HepG2 (cell line): ENCODE results near the gene LDLRAD4. TPM values are rescaled to one million over a fixed set of nuclear protein-coding genes. Genes with fewer than 3 reads are reported as not detected.

Source experiments
- ATAC-seq: fragments of 200-7000 bp; cut with Tn5 transposase; 3 replicates; pipeline ENCODE4 v1.9.1; 2020; ENCODE audit warnings: mild to moderate bottlenecking, moderate library complexity
- BruUV-seq: library from RNA; stranded (reverse); fragments of 400-500 nt; replicated peaks from 2 replicates; lab custom pipeline; 2021; lab: Mats Ljungman, UMichigan
- CTCF ChIA-PET: fragments of 300-600 bp; formaldehyde crosslinking; extraction: SDS; loops from one replicate; lab custom pipeline; 2021; ENCODE audit warnings: low total read pairs, inconsistent platforms, low intra/inter-chr PET ratio; lab: Yijun Ruan, JAX
- POLR2A ChIA-PET: fragments of 350-600 bp; sonication (Branson Sonifier 250); formaldehyde crosslinking; loops from one replicate; lab custom pipeline; 2020; ENCODE audit warnings: antibody characterized with exemption, inconsistent platforms; lab: Yijun Ruan, JAX
- DNase-seq: peaks from one replicate; pipeline ENCODE4 v3.0.0-alpha.2; 2015; ENCODE audit warnings: low spot score
- FAIRE-seq: peaks from 3 replicates; lab custom pipeline; 2011; peaks lifted over from hg19 to GRCh38; lab: Jason Lieb, UNC
- H2AFZ ChIP-seq: one replicate; pipeline ENCODE4 v1.6.1; 2011; ENCODE audit warnings: low read length, inconsistent platforms
- H3K27ac ChIP-seq: fragments of 300-600 bp; 3 replicates; pipeline ENCODE4 v1.8.0; 2011; ENCODE audit warnings: mixed run types, mild to moderate bottlenecking, mixed read lengths, low read length, inconsistent platforms; ENCODE audit not compliant: insufficient read depth; ENCODE audit errors: extremely low read length
- H3K27me3 ChIP-seq, 2 experiments: fragments of 200-600 bp in 1 of 2; 2 replicates in 1 of 2; 3 replicates in 1 of 2; pipeline versions ENCODE4 v1.6.0 to v1.8.0; 2011; ENCODE audit warnings: low read length in 2 of 2, mild to moderate bottlenecking in 2 of 2, moderate library complexity in 2 of 2, inconsistent platforms in 1 of 2; ENCODE audit not compliant: insufficient read depth in 2 of 2, control insufficient read depth in 1 of 2
- H3K36me3 ChIP-seq, 2 experiments: fragments of 200-600 bp in 1 of 2; replicated peaks in 1 of 2; 2 replicates in 1 of 2; 3 replicates in 1 of 2; pipeline versions ENCODE4 v1.5.1 to v1.8.0; 2011; ENCODE audit warnings: low read length in 2 of 2, inconsistent platforms in 1 of 2; ENCODE audit not compliant: insufficient read depth in 2 of 2, control insufficient read depth in 1 of 2
- H3K4me1 ChIP-seq: 2 replicates; pipeline ENCODE4 v1.5.1; 2012; ENCODE audit warnings: low read length, inconsistent platforms; ENCODE audit not compliant: insufficient read depth
- H3K4me2 ChIP-seq: 2 replicates; pipeline ENCODE4 v1.6.0; 2011; ENCODE audit warnings: low read depth, low read length, inconsistent platforms
- H3K4me3 ChIP-seq, 3 experiments: fragments of 200-600 bp in 1 of 3; sonication (generic), shearing (Covaris generic) in 1 of 3; replicated peaks in 1 of 3; 2 replicates each; pipeline ENCODE4 v1.5.1; 2011 to 2016; ENCODE audit warnings: low read length in 3 of 3, inconsistent platforms in 2 of 3, low read depth in 2 of 3, mild to moderate bottlenecking in 2 of 3, control low read depth in 1 of 3, mixed read lengths in 1 of 3; ENCODE audit not compliant: insufficient read depth in 1 of 3
- H3K79me2 ChIP-seq: one replicate; pipeline ENCODE4 v1.6.1; 2011; ENCODE audit warnings: low read length, inconsistent platforms; ENCODE audit not compliant: insufficient read depth
- H3K9ac ChIP-seq: 2 replicates; pipeline ENCODE4 v1.6.0; 2011; ENCODE audit warnings: mild to moderate bottlenecking, low read depth, low read length, inconsistent platforms; ENCODE audit not compliant: insufficient read depth
- H3K9me3 ChIP-seq: 2 replicates; pipeline ENCODE4 v1.5.1; 2012; ENCODE audit warnings: mild to moderate bottlenecking, low read length
- H4K20me1 ChIP-seq: 2 replicates; pipeline ENCODE4 v1.6.0; 2011; ENCODE audit warnings: inconsistent platforms, mild to moderate bottlenecking, low read length, moderate library complexity; ENCODE audit not compliant: insufficient read depth
- KDM5B ChIP-seq: sonication (generic); formaldehyde crosslinking; IDR thresholded peaks from 2 replicates; pipeline ENCODE4 v1.4.0; 2020; ENCODE audit warnings: missing genetic modification reagents, mild to moderate bottlenecking, borderline replicate concordance
- LBX2 ChIP-seq: sonication (generic); formaldehyde crosslinking; IDR thresholded peaks from 2 replicates; pipeline ENCODE4 v1.5.0; 2020; ENCODE audit warnings: missing genetic modification reagents, mild to moderate bottlenecking, borderline replicate concordance
- MATR3 ChIP-seq: sonication (generic); formaldehyde crosslinking; IDR thresholded peaks from 2 replicates; pipeline ENCODE4 v1.4.0; 2020; ENCODE audit warnings: missing genetic modification reagents
- MIER3 ChIP-seq: IDR thresholded peaks from 2 replicates; pipeline ENCODE4 v1.6.1; 2016; ENCODE audit warnings: missing compliant biosample characterization, borderline replicate concordance
- SMC3 ChIP-seq: IDR thresholded peaks from 2 replicates; pipeline ENCODE4 v1.6.1; 2011; ENCODE audit warnings: low read length, improper control_type of control experiment
- TARDBP ChIP-seq: sonication (generic); formaldehyde crosslinking; IDR thresholded peaks from 2 replicates; pipeline ENCODE4 v1.8.0; 2022; ENCODE audit warnings: mild to moderate bottlenecking, missing genetic modification reagents
- THAP11 ChIP-seq: IDR thresholded peaks from 2 replicates; pipeline ENCODE4 v1.6.1; 2016; ENCODE audit warnings: missing biosample characterization, missing genetic modification reagents
- ZBTB21 ChIP-seq: sonication (generic); formaldehyde crosslinking; IDR thresholded peaks from 2 replicates; pipeline ENCODE4 v1.4.0; 2020; ENCODE audit warnings: missing genetic modification reagents
- ZNF180 ChIP-seq: sonication (generic); formaldehyde crosslinking; IDR thresholded peaks from 2 replicates; pipeline ENCODE4 v1.4.0; 2020; ENCODE audit warnings: low read depth, missing genetic modification reagents, borderline replicate concordance
- ZNF274 ChIP-seq: sonication (generic); formaldehyde crosslinking; IDR thresholded peaks from 2 replicates; pipeline ENCODE4 v1.5.1; 2020; ENCODE audit warnings: mild to moderate bottlenecking, missing genetic modification reagents
- ZSCAN29 ChIP-seq: sonication (generic); formaldehyde crosslinking; conservative IDR thresholded peaks from 2 replicates; pipeline ENCODE4 v1.4.0; 2020; ENCODE audit warnings: mild to moderate bottlenecking, missing genetic modification reagents
- WGBS: methylation state at CpG from one replicate; pipeline ENCODE4 v1.1.6; 2017; ENCODE audit warnings: low lambda C conversion rate; 5-methylcytosine and 5-hydroxymethylcytosine counted together
- in situ Hi-C: cut with HindIII; loops from 2 replicates; pipeline ENCODE4 v1.10.0; 2017; ENCODE audit warnings: low pct_unique_long_range_greater_than_20kb; ENCODE audit not compliant: extremely low pct_ligation_motif_present
- intact Hi-C: fragments of 100-400 bp; cut with micrococcal nuclease; formaldehyde crosslinking; loops from one replicate; pipeline ENCODE4 v1.10.0; 2022; ENCODE audit not compliant: unreplicated experiment
- polyA plus RNA-seq, 8 experiments: library from polyadenylated mRNA; depleted of rRNA in 3 of 8; stranded (reverse) in 7 of 8; unstranded in 1 of 8; fragments of >200 nt; fragmentation: Illumina TruSeq in 4 of 8; extraction: Trizol in 4 of 8; gene quantifications; 2 replicates each; pipeline versions ENCODE4 v1.2.1 to v1.2.3, GENCODE V29; 2011 to 2016; ENCODE audit warnings: low read depth in 4 of 8, missing spikeins in 1 of 8, mixed read lengths in 1 of 8; ENCODE audit not compliant: insufficient read depth in 1 of 8
- total RNA-seq, 5 experiments: library from RNA; depleted of rRNA; stranded (reverse); fragments of >200 nt; fragmentation: Illumina TruSeq; extraction: Trizol; gene quantifications; 2 replicates each; pipeline ENCODE4 v1.2.3, GENCODE V29; 2016; ENCODE audit warnings: low read depth in 1 of 5
- TF ChIP-seq, protein P1 (sequence below), 2 experiments: sonication (generic) in 1 of 2; formaldehyde crosslinking in 1 of 2; IDR thresholded peaks; 2 replicates each; pipeline versions ENCODE4 v1.4.0 to v1.6.1; 2016 to 2020; ENCODE audit warnings: borderline replicate concordance in 1 of 2, low read depth in 1 of 2, mild to moderate bottlenecking in 1 of 2, missing genetic modification reagents in 1 of 2

Gene LDLRAD4
- total and polyA plus RNA-seq, 2 of the 13 experiments (the other 11 are each of a cell fraction or from before 2014, with no cell fraction given): 13.6 to 20.9 TPM

DNA sequence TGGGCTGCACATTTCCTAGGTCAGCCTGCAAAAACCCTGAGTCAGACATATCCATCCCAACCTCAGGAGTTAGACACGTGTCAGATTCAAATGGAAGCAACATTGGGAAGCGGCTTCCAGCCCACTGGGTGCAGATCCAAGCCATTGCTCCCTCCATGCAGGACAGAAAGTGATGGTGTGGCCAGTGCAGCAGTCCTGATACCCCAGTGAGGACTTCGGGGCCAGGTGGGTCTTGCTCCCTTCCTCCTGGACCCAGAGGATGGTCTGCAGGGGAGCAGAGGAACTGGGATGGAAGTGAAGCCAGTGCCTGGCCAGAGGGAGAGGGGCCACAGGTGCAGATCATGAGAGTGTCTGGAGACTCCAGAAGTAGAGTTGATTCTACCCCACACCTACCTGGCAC lies 255.8 kb downstream of the LDLRAD4 start:
- TF ChIP-seq ZBTB21 (CRISPR knock-in tag): no peak
- TF ChIP-seq TARDBP: no peak
- TF ChIP-seq, all 625 proteins: peak for 0
- no peaks in the 10 kb centered on the region for H4K20me1 ChIP-seq
- no peak overlapping the region for H3K4me2 ChIP-seq
- in situ Hi-C loops (no loop called here), intact Hi-C loops (loop anchor here (5.0 kb wide), 2 partner anchors 68 to 137 kb away; no protein-coding TSS in a partner anchor)
- ChIA-PET CTCF (no interaction called here), POLR2A (no interaction called here)
- ATAC-seq (no peak), DNase-seq (no peak), FAIRE-seq (no peak)
- no peak overlapping the region for H2AFZ ChIP-seq
- H3K9me3 ChIP-seq: no peaks in the 10 kb centered on the region
- no peak overlapping the region for H3K4me3 ChIP-seq
- no peak overlapping the region for H3K27ac ChIP-seq
- H3K27me3 ChIP-seq: no peaks in the 10 kb centered on the region
- no peaks in the 10 kb centered on the region for H3K36me3 ChIP-seq
- H3K4me1 ChIP-seq: peaks cover 68% of the 10 kb centered on the region
- H3K79me2 ChIP-seq: no peaks in the 10 kb centered on the region
- WGBS: 100% methylated on average over 1 of the region's 3 CpGs
- no TSS peak for BruUV-seq
- no peak overlapping the region for H3K9ac ChIP-seq

GRCh38 chr18:13474907-13475545 lies 256.5 kb downstream of the LDLRAD4 start:
- H2AFZ ChIP-seq: no peak overlapping the region
- in situ Hi-C loops: no loop called here
- TF ChIP-seq MATR3 (no peak), KDM5B (no peak), LBX2 (CRISPR knock-in tag) (no peak), ZBTB21 (CRISPR knock-in tag) (no peak), MIER3 (CRISPR knock-in tag) (no peak), ZNF274 (CRISPR knock-in tag) (no peak), ZSCAN29 (CRISPR knock-in tag) (no peak), THAP11 (CRISPR knock-in tag) (no peak), SMC3 (no peak), ZNF180 (CRISPR knock-in tag) (no peak)
- TF ChIP-seq, protein P1, sequence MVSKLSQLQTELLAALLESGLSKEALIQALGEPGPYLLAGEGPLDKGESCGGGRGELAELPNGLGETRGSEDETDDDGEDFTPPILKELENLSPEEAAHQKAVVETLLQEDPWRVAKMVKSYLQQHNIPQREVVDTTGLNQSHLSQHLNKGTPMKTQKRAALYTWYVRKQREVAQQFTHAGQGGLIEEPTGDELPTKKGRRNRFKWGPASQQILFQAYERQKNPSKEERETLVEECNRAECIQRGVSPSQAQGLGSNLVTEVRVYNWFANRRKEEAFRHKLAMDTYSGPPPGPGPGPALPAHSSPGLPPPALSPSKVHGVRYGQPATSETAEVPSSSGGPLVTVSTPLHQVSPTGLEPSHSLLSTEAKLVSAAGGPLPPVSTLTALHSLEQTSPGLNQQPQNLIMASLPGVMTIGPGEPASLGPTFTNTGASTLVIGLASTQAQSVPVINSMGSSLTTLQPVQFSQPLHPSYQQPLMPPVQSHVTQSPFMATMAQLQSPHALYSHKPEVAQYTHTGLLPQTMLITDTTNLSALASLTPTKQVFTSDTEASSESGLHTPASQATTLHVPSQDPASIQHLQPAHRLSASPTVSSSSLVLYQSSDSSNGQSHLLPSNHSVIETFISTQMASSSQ (IDR thresholded peaks at IDR 0.05; ENCODE audit: low read depth): no peak
- TF ChIP-seq, protein P1 (CRISPR knock-in tag; IDR thresholded peaks at IDR 0.05; ENCODE audit: borderline replicate concordance): no peak
- TF ChIP-seq, all 625 proteins: peak for 0
- H3K36me3 ChIP-seq: no peaks in the 10 kb centered on the region; a peak in 1 of 5 replicates
- H3K9ac ChIP-seq: no peak overlapping the region
- H4K20me1 ChIP-seq: no peaks in the 10 kb centered on the region
- H3K27ac ChIP-seq: no peak overlapping the region
- ChIA-PET CTCF (no interaction called here), POLR2A (no interaction called here)
- no peak for ATAC-seq
- 69% methylated on average over 6 of the region's 6 CpGs for WGBS
- H3K27me3 ChIP-seq: no peaks in the 10 kb centered on the region
- no peaks in the 10 kb centered on the region for H3K9me3 ChIP-seq
- no peak overlapping the region for H3K4me2 ChIP-seq
- intact Hi-C loops: loop anchor here (5.0 kb wide), 2 partner anchors 67 to 138 kb away; no protein-coding TSS in a partner anchor
- BruUV-seq: no TSS peak
- H3K4me1 ChIP-seq: peaks cover 68% of the 10 kb centered on the region
- DNase-seq: peak; percentile 36
- no peak overlapping the region for H3K4me3 ChIP-seq
- no peak for FAIRE-seq
- no peaks in the 10 kb centered on the region for H3K79me2 ChIP-seq
